Stimulated activated effector memory CD8-positive, alpha-beta T cell treated with anti-CD3 and anti-CD28 coated beads, Interleukin-12 subunit alpha, Interleukin-12 subunit beta, amount 100 ng/mL, for 72 hours (primary cell): ENCODE data around the gene EIF2A.
"Not testable (repeated sequence)": the region's sequence is repeated elsewhere in the genome, so short reads cannot be mapped to it uniquely, and the experiment has no call there.

Source experiments
- ATAC-seq: fragments of 150-1000 bp; cut with Tn5 transposase; 2 replicates; pipeline ENCODE4 v1.10.0; 2021
- DNase-seq, 2 donors: peaks; one replicate each; pipeline ENCODE4 v3.0.0; 2021 to 2022; ENCODE audit warnings: low spot score in 2 of 2
- H3K27ac Mint-ChIP-seq: one replicate; pipeline ENCODE4 v1.8.0; 2022; ENCODE audit warnings: mild to moderate bottlenecking, mixed read lengths
- H3K36me3 Mint-ChIP-seq: one replicate; pipeline ENCODE4 v1.8.0; 2022; ENCODE audit warnings: mild to moderate bottlenecking, mixed read lengths
- H3K4me1 Mint-ChIP-seq: one replicate; pipeline ENCODE4 v1.8.0; 2022; ENCODE audit warnings: mixed read lengths
- H3K4me3 Mint-ChIP-seq: one replicate; pipeline ENCODE4 v1.8.0; 2022; ENCODE audit warnings: mild to moderate bottlenecking, mixed read lengths
- H3K9me3 Mint-ChIP-seq: one replicate; pipeline ENCODE4 v1.8.0; 2022; ENCODE audit warnings: mixed read lengths

The EIF2A gene

GRCh38 chr3:150567328-150567727, 20.7 kb downstream of the EIF2A start:
- H3K4me1 Mint-ChIP-seq: no peaks in the 10 kb centered on the region
- peaks cover 100% of the 10 kb centered on the region for H3K36me3 Mint-ChIP-seq
- H3K27ac Mint-ChIP-seq: peak overlapping the region; percentile 26
- ATAC-seq: no peak
- no peaks in the 10 kb centered on the region for H3K9me3 Mint-ChIP-seq
- DNase-seq: no peak
- H3K4me3 Mint-ChIP-seq: no peak overlapping the region

- H3K9me3 Mint-ChIP-seq: no peaks in the 10 kb centered on the region
- DNase-seq (no peak), ATAC-seq (no peak)
- peaks cover 6% of the 10 kb centered on the region for H3K4me1 Mint-ChIP-seq
- peaks cover 99% of the 10 kb centered on the region for H3K36me3 Mint-ChIP-seq
- H3K27ac Mint-ChIP-seq: peak overlapping the region; percentile 54
- H3K4me3 Mint-ChIP-seq: no peak overlapping the region
Measured at GRCh38 chr3:150577855-150578254, 31.3 kb downstream of the EIF2A start.

GRCh38 chr3:150581174-150581573, 34.6 kb downstream of the EIF2A start:
- H3K4me1 Mint-ChIP-seq: peaks cover 6% of the 10 kb centered on the region
- no peak overlapping the region for H3K4me3 Mint-ChIP-seq
- ATAC-seq (no peak), DNase-seq (no peak)
- no peaks in the 10 kb centered on the region for H3K9me3 Mint-ChIP-seq
- peaks cover 100% of the 10 kb centered on the region for H3K36me3 Mint-ChIP-seq
- H3K27ac Mint-ChIP-seq: peak overlapping the region; percentile 16

GRCh38 chr3:150582620-150583019, 36.0 kb downstream of the EIF2A start:
- H3K4me3 Mint-ChIP-seq: no peak overlapping the region
- peaks cover 6% of the 10 kb centered on the region for H3K4me1 Mint-ChIP-seq
- DNase-seq (no peak), ATAC-seq (no peak)
- no peaks in the 10 kb centered on the region for H3K9me3 Mint-ChIP-seq
- peak overlapping the region; percentile 74 for H3K27ac Mint-ChIP-seq
- peaks cover 96% of the 10 kb centered on the region for H3K36me3 Mint-ChIP-seq

- no peak overlapping the region for H3K4me3 Mint-ChIP-seq
- peaks cover 92% of the 10 kb centered on the region for H3K36me3 Mint-ChIP-seq
- DNase-seq: no peak
- no peaks in the 10 kb centered on the region for H3K9me3 Mint-ChIP-seq
- no peak for ATAC-seq
- peak overlapping the region; percentile 74 for H3K27ac Mint-ChIP-seq
- H3K4me1 Mint-ChIP-seq: peaks cover 6% of the 10 kb centered on the region
Measured at GRCh38 chr3:150583028-150583427, 36.4 kb downstream of the EIF2A start.

GRCh38 chr3:150588027-150588830, 41.6 kb downstream of the EIF2A start:
- H3K27ac Mint-ChIP-seq: peak overlapping the region; percentile 35
- DNase-seq (no peak), ATAC-seq (no peak)

GRCh38 chr3:150589759-150590158, 43.2 kb downstream of the EIF2A start:
- Mint-ChIP-seq H3K4me3 (no peak overlapping the region), H3K27ac (no peak overlapping the region), H3K36me3 (peaks cover 24% of the 10 kb centered on the region), H3K4me1 (peaks cover 7% of the 10 kb centered on the region), H3K9me3 (no peaks in the 10 kb centered on the region)
- ATAC-seq (peak; percentile 71), DNase-seq (no peak)

More at GRCh38 chr3:150588027-150588830, 41.6 kb downstream of the EIF2A start:
- H3K4me1 Mint-ChIP-seq: peaks cover 7% of the 10 kb centered on the region
- H3K9me3 Mint-ChIP-seq: no peaks in the 10 kb centered on the region
- H3K4me3 Mint-ChIP-seq: no peak overlapping the region
- peaks cover 40% of the 10 kb centered on the region for H3K36me3 Mint-ChIP-seq

GRCh38 chr3:150594150-150594549, 47.6 kb downstream of the EIF2A start:
- DNase-seq (no peak), ATAC-seq (no peak)
- Mint-ChIP-seq H3K4me3 (no peak overlapping the region), H3K36me3 (no peaks in the 10 kb centered on the region), H3K27ac (no peak overlapping the region), H3K9me3 (no peaks in the 10 kb centered on the region), H3K4me1 (peaks cover 7% of the 10 kb centered on the region)

- no peaks in the 10 kb centered on the region for H3K9me3 Mint-ChIP-seq
- ATAC-seq: no peak
- no peak overlapping the region for H3K4me3 Mint-ChIP-seq
- peaks cover 26% of the 10 kb centered on the region for H3K4me1 Mint-ChIP-seq
- DNase-seq: no peak
- H3K27ac Mint-ChIP-seq: no peak overlapping the region
- peaks cover under 1% of the 10 kb centered on the region for H3K36me3 Mint-ChIP-seq
Measured at GRCh38 chr3:150597646-150598045, 51.1 kb downstream of the EIF2A start.

- no peak overlapping the region for H3K27ac Mint-ChIP-seq
- H3K4me1 Mint-ChIP-seq: peaks cover 39% of the 10 kb centered on the region
- no peak overlapping the region for H3K4me3 Mint-ChIP-seq
- peaks cover 22% of the 10 kb centered on the region for H3K36me3 Mint-ChIP-seq
- no peak for DNase-seq
- H3K9me3 Mint-ChIP-seq: no peaks in the 10 kb centered on the region
- no peak for ATAC-seq
Measured at GRCh38 chr3:150599611-150600297, 53.2 kb downstream of the EIF2A start.

- Mint-ChIP-seq H3K4me3 (peak overlapping the region; percentile 97), H3K36me3 (peaks cover 33% of the 10 kb centered on the region), H3K4me1 (peaks cover 42% of the 10 kb centered on the region)
- H3K9me3 Mint-ChIP-seq, ATAC-seq, DNase-seq, H3K27ac Mint-ChIP-seq: not testable (repeated sequence)
Measured at GRCh38 chr3:150600647-150601530, 54.3 kb downstream of the EIF2A start.

GRCh38 chr3:150602426-150603152, 56.0 kb downstream of the EIF2A start:
- Mint-ChIP-seq H3K4me1 (peaks cover 59% of the 10 kb centered on the region), H3K27ac (peak overlapping the region; percentile 99), H3K4me3 (peak overlapping the region; percentile 97), H3K36me3 (peaks cover 50% of the 10 kb centered on the region), H3K9me3 (no peaks in the 10 kb centered on the region)
- ATAC-seq (no peak), DNase-seq (no peak)

GRCh38 chr3:150603153-150603979, 56.8 kb downstream of the EIF2A start, which contains the start of gene SELENOT:
SELENOT (plus strand) TSS chr3:150603321; CDS start chr3:150603363, 42 bp downstream.
- DNase-seq: peak; percentile 95 to 97
- peaks cover 58% of the 10 kb centered on the region for H3K36me3 Mint-ChIP-seq
- H3K9me3 Mint-ChIP-seq: no peaks in the 10 kb centered on the region
- H3K4me1 Mint-ChIP-seq: peaks cover 66% of the 10 kb centered on the region
- ATAC-seq: peak; percentile 93
- H3K27ac Mint-ChIP-seq: peak within 1 kb of the TSS; percentile 99
- H3K4me3 Mint-ChIP-seq: peak within 1 kb of the TSS; percentile 97

- Mint-ChIP-seq H3K36me3 (peaks cover 58% of the 10 kb centered on the region), H3K9me3 (no peaks in the 10 kb centered on the region), H3K27ac (peak overlapping the region; percentile 99), H3K4me1 (peaks cover 71% of the 10 kb centered on the region), H3K4me3 (peak overlapping the region; percentile 97)
- DNase-seq (no peak), ATAC-seq (no peak)
Measured at GRCh38 chr3:150603980-150604319, 57.4 kb downstream of the EIF2A start.
